SJCRH30 (cell line): ENCODE measurements around the gene ALB. TPM values are rescaled to one million over a fixed set of nuclear protein-coding genes. Genes with fewer than 3 reads are reported as not detected.
A peak's percentile ranks its signal among the peaks of the same experiment; 100 is the strongest.

ENCODE experiments used
- DNase-seq, 2 experiments: peaks; one replicate each; pipeline ENCODE4 v3.0.0-alpha.2; 2015 to 2020
- H3K27ac ChIP-seq: fragments of 250-450 bp; sonication (Bioruptor Pico); 2 replicates; pipeline ENCODE4 v1.5.1; 2020; ENCODE audit warnings: mild to moderate bottlenecking, moderate library complexity
- H3K27me3 ChIP-seq: fragments of 250-450 bp; sonication (Bioruptor Pico); 2 replicates; pipeline ENCODE4 v1.5.1; 2020; ENCODE audit warnings: mild to moderate bottlenecking, moderate library complexity
- H3K36me3 ChIP-seq: fragments of 250-450 bp; sonication (Bioruptor Pico); 2 replicates; pipeline ENCODE4 v1.5.1; 2020; ENCODE audit warnings: mild to moderate bottlenecking, moderate library complexity
- H3K4me1 ChIP-seq: fragments of 250-450 bp; sonication (Bioruptor Pico); 2 replicates; pipeline ENCODE4 v1.5.1; 2020; ENCODE audit warnings: mild to moderate bottlenecking, moderate library complexity
- H3K4me3 ChIP-seq: fragments of 250-450 bp; sonication (Bioruptor Pico); 2 replicates; pipeline ENCODE4 v1.5.1; 2020; ENCODE audit warnings: mild to moderate bottlenecking, moderate library complexity
- H3K9me3 ChIP-seq: fragments of 250-450 bp; sonication (Bioruptor Pico); replicated peaks from 2 replicates; pipeline ENCODE4 v1.5.1; 2020; ENCODE audit warnings: mild to moderate bottlenecking, moderate library complexity
- total RNA-seq: library from RNA; depleted of rRNA; stranded (reverse); fragments of >200 nt; shearing (Covaris generic); gene quantifications from 2 replicates; pipeline ENCODE4 v1.2.3, GENCODE V29; 2014

The ALB gene
- total RNA-seq, 1 experiment from 2014 or later: not detected

DNA sequence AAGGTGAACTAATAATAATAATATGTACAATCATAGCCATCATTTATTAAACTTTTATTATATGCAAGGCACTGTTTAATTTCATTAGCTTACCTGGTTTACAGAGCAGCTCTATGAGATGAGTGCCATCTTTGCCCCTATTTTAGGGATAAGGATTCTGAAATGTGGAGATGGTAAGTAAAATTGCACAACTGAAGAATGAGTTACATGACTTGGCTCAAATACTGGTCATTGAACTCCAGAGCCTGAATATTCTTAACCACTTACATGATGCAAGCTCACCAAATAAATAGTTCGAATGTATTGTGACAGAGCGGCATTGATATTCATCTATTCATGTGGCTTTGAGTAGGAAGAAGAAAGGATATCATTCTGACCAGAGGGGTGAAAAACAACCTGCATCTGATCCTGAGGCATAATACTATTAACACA, 11.7 kb downstream of the ALB start:
- Histone ChIP-seq H3K4me3 (no peak overlapping the region), H3K36me3 (no peaks in the 10 kb centered on the region), H3K27me3 (no peaks in the 10 kb centered on the region), H3K9me3 (no peaks in the 10 kb centered on the region), H3K4me1 (no peaks in the 10 kb centered on the region), H3K27ac (no peak overlapping the region)
- DNase-seq: no peak

DNA sequence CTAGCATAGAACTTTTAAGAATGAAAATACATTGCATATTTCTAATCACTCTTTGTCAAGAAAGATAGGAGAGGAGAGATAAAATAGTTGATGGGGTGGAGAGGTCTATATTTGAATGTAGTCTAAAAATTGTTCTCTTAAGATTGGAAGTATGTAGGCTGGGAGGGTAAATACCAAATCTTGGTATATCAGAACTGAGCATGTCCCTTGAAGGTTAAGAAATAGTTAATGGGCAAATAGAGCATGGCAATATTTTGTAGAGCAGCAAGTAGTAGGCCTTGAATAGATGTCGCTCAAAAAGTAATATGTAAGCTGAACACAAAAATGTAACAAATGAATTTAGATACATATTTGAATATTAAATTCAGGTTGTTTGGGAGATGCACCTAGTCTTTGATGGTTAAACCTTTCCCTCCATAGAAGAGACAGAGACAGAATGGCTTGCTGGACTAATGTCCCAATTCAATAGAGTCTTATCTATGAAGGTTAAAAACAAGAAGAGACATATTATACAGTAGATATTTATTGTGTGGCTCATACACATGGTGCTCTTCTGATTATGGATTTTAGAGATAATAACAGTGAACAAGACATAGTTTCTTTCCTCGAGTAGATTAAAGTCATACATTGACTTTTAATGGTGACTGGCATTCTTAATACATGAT, 12.5 kb downstream of the ALB start:
- DNase-seq: no peak
- Histone ChIP-seq H3K9me3 (no peaks in the 10 kb centered on the region), H3K4me3 (no peak overlapping the region), H3K36me3 (no peaks in the 10 kb centered on the region), H3K27ac (no peak overlapping the region), H3K27me3 (no peaks in the 10 kb centered on the region), H3K4me1 (peaks cover 2% of the 10 kb centered on the region; the same call in 1 of the 2 replicates)

DNA sequence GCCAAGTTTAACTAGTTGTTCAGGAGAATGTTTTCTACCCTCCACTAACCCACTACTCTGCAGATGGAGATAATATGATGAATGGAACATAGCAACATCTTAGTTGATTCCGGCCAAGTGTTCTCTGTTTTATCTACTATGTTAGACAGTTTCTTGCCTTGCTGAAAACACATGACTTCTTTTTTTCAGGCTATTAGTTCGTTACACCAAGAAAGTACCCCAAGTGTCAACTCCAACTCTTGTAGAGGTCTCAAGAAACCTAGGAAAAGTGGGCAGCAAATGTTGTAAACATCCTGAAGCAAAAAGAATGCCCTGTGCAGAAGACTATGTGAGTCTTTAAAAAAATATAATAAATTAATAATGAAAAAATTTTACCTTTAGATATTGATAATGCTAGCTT, 13.3 kb downstream of the ALB start:
- H3K4me3 ChIP-seq: no peak overlapping the region
- no peak for DNase-seq
- peaks cover 2% of the 10 kb centered on the region; the same call in 1 of the 2 replicates for H3K4me1 ChIP-seq

GRCh38 chr4:73417973-73418372, 13.9 kb downstream of the ALB start:
- H3K9me3 ChIP-seq: no peaks in the 10 kb centered on the region
- no peaks in the 10 kb centered on the region for H3K27me3 ChIP-seq
- H3K4me3 ChIP-seq: no peak overlapping the region
- H3K36me3 ChIP-seq: no peaks in the 10 kb centered on the region
- H3K4me1 ChIP-seq: peaks cover 2% of the 10 kb centered on the region; the same call in 1 of the 2 replicates
- H3K27ac ChIP-seq: no peak overlapping the region
- DNase-seq: peak; percentile 9 to 49

More for the DNA sequence above, 13.3 kb downstream of the ALB start:
- Histone ChIP-seq H3K36me3 (no peaks in the 10 kb centered on the region), H3K27me3 (no peaks in the 10 kb centered on the region), H3K9me3 (no peaks in the 10 kb centered on the region), H3K27ac (no peak overlapping the region)

DNA sequence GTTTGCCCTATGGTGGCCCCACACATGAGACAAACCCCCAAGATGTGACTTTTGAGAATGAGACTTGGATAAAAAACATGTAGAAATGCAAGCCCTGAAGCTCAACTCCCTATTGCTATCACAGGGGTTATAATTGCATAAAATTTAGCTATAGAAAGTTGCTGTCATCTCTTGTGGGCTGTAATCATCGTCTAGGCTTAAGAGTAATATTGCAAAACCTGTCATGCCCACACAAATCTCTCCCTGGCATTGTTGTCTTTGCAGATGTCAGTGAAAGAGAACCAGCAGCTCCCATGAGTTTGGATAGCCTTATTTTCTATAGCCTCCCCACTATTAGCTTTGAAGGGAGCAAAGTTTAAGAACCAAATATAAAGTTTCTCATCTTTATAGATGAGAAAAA, 14.6 kb downstream of the ALB start:
- no peaks in the 10 kb centered on the region for H3K27me3 ChIP-seq
- no peak overlapping the region for H3K27ac ChIP-seq
- no peak overlapping the region for H3K4me3 ChIP-seq
- no peak for DNase-seq
- peaks cover 2% of the 10 kb centered on the region; the same call in 1 of the 2 replicates for H3K4me1 ChIP-seq
- no peaks in the 10 kb centered on the region for H3K36me3 ChIP-seq
- no peaks in the 10 kb centered on the region for H3K9me3 ChIP-seq

- Histone ChIP-seq H3K27ac (no peak overlapping the region), H3K4me3 (no peak overlapping the region), H3K27me3 (no peaks in the 10 kb centered on the region), H3K9me3 (no peaks in the 10 kb centered on the region), H3K36me3 (no peaks in the 10 kb centered on the region), H3K4me1 (peaks cover 2% of the 10 kb centered on the region; the same call in 1 of the 2 replicates)
- no peak for DNase-seq
These were observed 15.3 kb downstream of the ALB start for GRCh38 chr4:73419106-73420038.

GRCh38 chr4:73420615-73421014, 16.5 kb downstream of the ALB start:
- no peaks in the 10 kb centered on the region for H3K9me3 ChIP-seq

DNA sequence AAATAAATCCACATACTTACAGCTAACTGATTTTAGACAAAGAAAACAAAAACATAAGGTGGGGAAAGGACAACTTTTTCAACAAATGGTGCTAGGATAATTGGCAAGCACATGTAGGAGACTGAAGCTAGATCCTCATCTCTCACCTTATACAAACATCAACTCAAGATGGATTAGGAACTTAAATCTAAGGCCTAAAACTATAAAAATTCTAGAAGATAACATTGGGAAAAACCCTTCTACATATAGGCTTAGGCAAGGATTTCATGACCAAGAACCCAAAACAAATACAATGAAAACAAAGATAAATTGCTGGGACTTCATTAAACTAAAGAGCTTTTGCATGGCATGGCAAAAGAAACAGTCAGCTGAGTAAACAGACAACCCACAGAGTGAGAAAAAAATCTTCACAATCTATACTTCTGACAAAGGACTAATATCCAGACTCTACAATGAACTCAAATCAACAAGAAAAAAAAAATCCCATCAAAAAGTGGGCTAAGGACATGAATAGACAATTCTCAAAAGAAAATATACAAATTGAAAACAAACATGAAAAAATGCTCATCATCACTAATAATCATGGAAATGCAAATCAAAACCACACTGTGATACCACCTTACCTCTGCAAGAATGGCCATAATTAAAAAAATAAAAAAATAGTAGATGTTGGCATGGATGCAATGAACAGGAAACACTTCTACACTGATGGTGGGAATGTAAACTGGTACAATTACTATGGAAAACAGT, 17.8 kb downstream of the ALB start:
- H3K4me1 ChIP-seq: peaks cover 2% of the 10 kb centered on the region; the same call in 1 of the 2 replicates
- H3K36me3 ChIP-seq: no peaks in the 10 kb centered on the region
- H3K27me3 ChIP-seq: no peaks in the 10 kb centered on the region
- H3K9me3 ChIP-seq: no peaks in the 10 kb centered on the region
- no peak overlapping the region for H3K27ac ChIP-seq
- no peak overlapping the region for H3K4me3 ChIP-seq
- DNase-seq: no peak

More at GRCh38 chr4:73420615-73421014, 16.5 kb downstream of the ALB start:
- H3K27ac ChIP-seq: no peak overlapping the region
- peaks cover 2% of the 10 kb centered on the region; the same call in 1 of the 2 replicates for H3K4me1 ChIP-seq
- no peaks in the 10 kb centered on the region for H3K36me3 ChIP-seq
- no peak overlapping the region for H3K4me3 ChIP-seq
- DNase-seq: no peak
- H3K27me3 ChIP-seq: no peaks in the 10 kb centered on the region

- Histone ChIP-seq H3K27ac (no peak overlapping the region), H3K9me3 (no peaks in the 10 kb centered on the region), H3K4me3 (no peak overlapping the region)
These were observed 18.3 kb downstream of the ALB start for GRCh38 chr4:73422458-73422752.

DNA sequence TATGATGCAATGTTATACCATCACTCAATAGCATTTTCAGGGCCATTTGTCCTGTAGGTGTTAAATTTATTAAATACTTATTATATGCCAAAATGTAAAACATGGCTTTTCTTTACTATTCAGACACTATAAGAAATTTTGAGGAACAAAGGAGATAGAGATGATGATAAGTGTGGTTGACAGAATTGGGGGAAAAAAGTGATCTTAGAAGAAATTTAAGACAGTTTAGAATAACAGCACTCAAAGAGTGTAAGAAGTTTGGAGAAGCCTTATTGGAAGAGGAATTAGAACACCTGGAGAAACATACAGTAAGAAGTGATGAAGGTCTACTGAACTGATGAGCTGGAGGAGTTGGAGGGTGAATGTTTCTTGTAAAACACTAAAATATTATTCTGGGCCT, 19.1 kb downstream of the ALB start:
- no peaks in the 10 kb centered on the region for H3K9me3 ChIP-seq
- H3K27ac ChIP-seq: no peak overlapping the region
- H3K4me3 ChIP-seq: no peak overlapping the region
- no peaks in the 10 kb centered on the region for H3K27me3 ChIP-seq
- no peak for DNase-seq
- no peaks in the 10 kb centered on the region for H3K36me3 ChIP-seq
- peaks cover 2% of the 10 kb centered on the region; the same call in 1 of the 2 replicates for H3K4me1 ChIP-seq

More at GRCh38 chr4:73422458-73422752, 18.3 kb downstream of the ALB start:
- H3K4me1 ChIP-seq: peaks cover 2% of the 10 kb centered on the region; the same call in 1 of the 2 replicates
- no peaks in the 10 kb centered on the region for H3K36me3 ChIP-seq
- no peaks in the 10 kb centered on the region for H3K27me3 ChIP-seq
- DNase-seq: no peak

DNA sequence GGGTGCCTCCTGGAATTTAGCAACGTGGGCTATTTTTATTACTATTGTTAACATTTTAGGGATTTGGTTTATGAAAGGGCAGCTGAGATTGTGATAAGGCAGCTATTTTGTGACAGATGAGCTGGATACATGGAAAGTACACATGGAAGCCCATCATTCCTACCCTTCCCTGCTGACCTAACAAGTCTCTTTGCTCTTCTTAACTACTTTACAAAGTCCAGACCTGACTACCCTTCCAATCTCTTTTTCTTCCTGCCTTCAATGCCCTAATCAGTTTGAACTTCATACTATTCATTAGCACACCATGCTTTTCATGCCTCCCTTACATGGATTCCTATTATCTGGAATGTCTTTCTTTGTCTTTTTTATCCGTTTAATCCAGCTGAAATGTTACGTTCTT, 22.6 kb downstream of the ALB start:
- Histone ChIP-seq H3K4me1 (no peaks in the 10 kb centered on the region), H3K9me3 (no peaks in the 10 kb centered on the region), H3K27me3 (no peaks in the 10 kb centered on the region), H3K36me3 (no peaks in the 10 kb centered on the region), H3K4me3 (no peak overlapping the region), H3K27ac (no peak overlapping the region)
- DNase-seq: no peak

GRCh38 chr4:73429118-73429517, 25.0 kb downstream of the ALB start:
- no peak for DNase-seq
- Histone ChIP-seq H3K27me3 (no peaks in the 10 kb centered on the region), H3K9me3 (no peaks in the 10 kb centered on the region), H3K36me3 (no peaks in the 10 kb centered on the region), H3K4me3 (no peak overlapping the region), H3K4me1 (no peaks in the 10 kb centered on the region), H3K27ac (no peak overlapping the region)

DNA sequence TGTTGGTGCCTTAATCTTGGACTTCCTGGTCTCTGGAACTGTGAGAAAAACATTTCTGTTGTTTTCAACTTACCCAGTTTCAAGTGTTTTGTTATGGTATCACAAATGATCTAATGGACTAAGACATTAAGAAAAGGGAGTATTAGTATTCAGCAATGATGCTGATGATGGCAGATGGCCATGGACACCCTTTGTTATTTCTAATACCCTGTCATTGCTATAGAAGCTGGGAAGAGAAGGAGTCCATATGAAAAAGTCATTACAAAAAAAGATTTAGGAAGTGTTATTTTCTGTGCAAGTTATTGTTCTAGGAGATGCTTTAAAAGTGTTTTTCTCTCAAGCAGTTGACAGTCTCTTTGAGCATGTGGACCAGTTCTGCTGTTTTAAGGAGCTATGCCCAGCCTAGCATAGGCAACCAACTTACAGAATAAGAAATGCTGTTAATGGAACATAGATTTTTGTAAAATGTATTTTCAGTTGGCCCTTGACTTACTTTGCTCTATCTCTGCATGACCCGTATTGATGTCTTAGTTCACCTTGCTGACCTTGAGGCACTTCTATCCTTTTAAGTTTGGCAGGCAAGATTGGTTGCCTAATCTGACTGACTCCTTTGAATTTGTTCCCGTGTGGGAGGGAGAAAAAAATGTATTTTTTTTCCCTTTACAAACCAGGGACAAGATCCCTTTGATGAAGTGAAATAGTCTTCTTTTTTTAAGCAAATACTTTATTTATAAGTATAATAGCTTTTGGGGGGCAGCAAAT, 25.9 kb downstream of the ALB start:
- Histone ChIP-seq H3K4me1 (no peaks in the 10 kb centered on the region), H3K9me3 (no peaks in the 10 kb centered on the region), H3K36me3 (no peaks in the 10 kb centered on the region), H3K27ac (no peak overlapping the region), H3K27me3 (no peaks in the 10 kb centered on the region), H3K4me3 (no peak overlapping the region)
- no peak for DNase-seq

GRCh38 chr4:73431813-73432168, 27.7 kb downstream of the ALB start:
- no peak overlapping the region for H3K4me3 ChIP-seq
- H3K27me3 ChIP-seq: no peaks in the 10 kb centered on the region
- H3K4me1 ChIP-seq: no peaks in the 10 kb centered on the region
- H3K36me3 ChIP-seq: no peaks in the 10 kb centered on the region
- no peak for DNase-seq
- no peaks in the 10 kb centered on the region for H3K9me3 ChIP-seq
- no peak overlapping the region for H3K27ac ChIP-seq
